H1 (cell line): Measurements from ENCODE around the gene SLC6A3. TPM values are rescaled to one million over a fixed set of nuclear protein-coding genes. Genes with fewer than 3 reads are reported as not detected.

ENCODE experiments used
- CTCF ChIA-PET: fragments of 300-600 bp; sonication (Branson Sonifier 250); formaldehyde crosslinking; loops from one replicate; lab custom pipeline; 2021; ENCODE audit not compliant: partially characterized antibody; lab: Charles Lee
- POLR2A ChIA-PET: fragments of 300-600 bp; sonication (Branson Sonifier 250); formaldehyde crosslinking; loops from one replicate; lab custom pipeline; 2021; ENCODE audit warnings: inconsistent platforms; ENCODE audit not compliant: partially characterized antibody; lab: Charles Lee
- DNase-seq, 2 experiments: peaks; one replicate each; pipeline versions ENCODE4 v3.0.0 to v3.0.0-alpha.2; 2010 to 2022; ENCODE audit warnings: low spot score in 2 of 2, low read depth in 1 of 2, mixed read lengths in 1 of 2
- FAIRE-seq: peaks from 2 replicates; lab custom pipeline; 2011; peaks lifted over from hg19 to GRCh38; lab: Jason Lieb, UNC
- H2AFZ ChIP-seq: 2 replicates; pipeline ENCODE4 v1.8.1; 2012; ENCODE audit warnings: low read length, inconsistent platforms
- H2AK5ac ChIP-seq: 2 replicates; pipeline ENCODE4 v1.6.1; 2013; ENCODE audit warnings: low read depth, low read length
- H2BK120ac ChIP-seq: replicated peaks from 2 replicates; pipeline ENCODE3; 2013; ENCODE audit warnings: low read depth, low read length, inconsistent platforms
- H2BK12ac ChIP-seq: 2 replicates; pipeline ENCODE4 v1.6.1; 2013; ENCODE audit warnings: low read depth, low read length
- H2BK15ac ChIP-seq: 2 replicates; pipeline ENCODE4 v1.6.1; 2013; ENCODE audit warnings: low read length
- H2BK20ac ChIP-seq: 2 replicates; pipeline ENCODE4 v1.6.1; 2013; ENCODE audit warnings: low read length
- H2BK5ac ChIP-seq: 2 replicates; pipeline ENCODE4 v1.6.1; 2013; ENCODE audit warnings: low read depth, low read length
- H3K14ac ChIP-seq: 2 replicates; pipeline ENCODE4 v1.6.1; 2013; ENCODE audit warnings: inconsistent platforms; ENCODE audit not compliant: insufficient read length
- H3K18ac ChIP-seq: 2 replicates; pipeline ENCODE4 v1.6.1; 2013; ENCODE audit warnings: low read length; ENCODE audit errors: extremely low read depth
- H3K23ac ChIP-seq: 2 replicates; pipeline ENCODE4 v1.6.1; 2013; ENCODE audit warnings: inconsistent platforms; ENCODE audit not compliant: insufficient read length
- H3K23me2 ChIP-seq: 2 replicates; pipeline ENCODE4 v1.6.1; 2013; ENCODE audit warnings: low read depth, low read length
- H3K27ac ChIP-seq: 2 replicates; pipeline ENCODE4 v1.6.1; 2011; ENCODE audit warnings: low read depth, low read length, inconsistent platforms
- H3K27me3 ChIP-seq, 4 experiments: replicated peaks in 1 of 4; 1 replicate in 1 of 4; 2 replicates in 3 of 4; pipeline versions ENCODE4 v1.6.1 to v1.8.1; 2011 to 2013; ENCODE audit warnings: low read length in 3 of 4, mild to moderate bottlenecking in 3 of 4, inconsistent platforms in 2 of 4, mixed read lengths in 2 of 4, moderate library complexity in 1 of 4; ENCODE audit not compliant: control insufficient read depth in 3 of 4, insufficient read depth in 3 of 4; ENCODE audit errors: extremely low read depth in 1 of 4
- H3K36me3 ChIP-seq, 4 experiments: 2 replicates each; pipeline versions ENCODE4 v1.6.1 to v1.8.1; 2011 to 2013; ENCODE audit warnings: mild to moderate bottlenecking in 4 of 4, low read length in 3 of 4, moderate library complexity in 2 of 4, control low read depth in 1 of 4, inconsistent platforms in 1 of 4; ENCODE audit not compliant: insufficient read depth in 4 of 4, control insufficient read depth in 2 of 4
- H3K4ac ChIP-seq: replicated peaks from 2 replicates; pipeline ENCODE3; 2013; ENCODE audit warnings: low read length, low read depth, mixed read lengths, inconsistent platforms; ENCODE audit not compliant: insufficient read length
- H3K4me1 ChIP-seq, 4 experiments: replicated peaks in 1 of 4; 1 replicate in 1 of 4; 2 replicates in 3 of 4; pipeline versions ENCODE4 v1.6.1 to v1.8.1; 2011 to 2013; ENCODE audit warnings: low read length in 3 of 4, inconsistent platforms in 2 of 4, mixed read lengths in 1 of 4; ENCODE audit not compliant: insufficient read depth in 4 of 4, control insufficient read depth in 3 of 4
- H3K4me2 ChIP-seq, 2 experiments: 2 replicates each; pipeline versions ENCODE4 v1.6.1 to v1.8.1; 2011 to 2013; ENCODE audit warnings: low read depth in 2 of 2, low read length in 2 of 2, control low read depth in 1 of 2, inconsistent platforms in 1 of 2, mild to moderate bottlenecking in 1 of 2; ENCODE audit not compliant: insufficient read depth in 1 of 2
- H3K4me3 ChIP-seq, 4 experiments: fragments of 200-600, 300-600 bp in 1 of 4; sonication (generic), shearing (Covaris generic), sonication (Bioruptor Twin) in 1 of 4; 2 replicates each; pipeline versions ENCODE4 v1.5.1 to v1.8.1; 2011 to 2016; ENCODE audit warnings: low read length in 4 of 4, low read depth in 3 of 4, control low read depth in 2 of 4, inconsistent platforms in 2 of 4, mild to moderate bottlenecking in 2 of 4, mixed read lengths in 1 of 4, moderate library complexity in 1 of 4; ENCODE audit not compliant: insufficient read depth in 2 of 4; ENCODE audit errors: extremely low read depth in 1 of 4
- H3K56ac ChIP-seq: replicated peaks from 2 replicates; pipeline ENCODE3; 2013; ENCODE audit warnings: low read depth, mild to moderate bottlenecking, mixed read lengths, low read length, inconsistent platforms; ENCODE audit not compliant: insufficient read length
- H3K79me1 ChIP-seq: 2 replicates; pipeline ENCODE4 v1.6.1; 2013; ENCODE audit warnings: low read depth, low read length, control low read depth
- H3K79me2 ChIP-seq, 2 experiments: 2 replicates each; pipeline versions ENCODE4 v1.6.1 to v1.8.1; 2012 to 2013; ENCODE audit warnings: low read length in 2 of 2, mild to moderate bottlenecking in 2 of 2, inconsistent platforms in 1 of 2; ENCODE audit not compliant: insufficient read depth in 2 of 2, control insufficient read depth in 1 of 2
- H3K9ac ChIP-seq, 4 experiments: replicated peaks in 1 of 4; 1 replicate in 1 of 4; 2 replicates in 3 of 4; pipeline versions ENCODE4 v1.6.1 to v1.8.1; 2011 to 2013; ENCODE audit warnings: low read depth in 3 of 4, low read length in 3 of 4, control low read depth in 2 of 4, mild to moderate bottlenecking in 2 of 4, moderate library complexity in 2 of 4, inconsistent platforms in 1 of 4; ENCODE audit errors: extremely low read depth in 1 of 4
- H3K9me3 ChIP-seq, 2 experiments: 2 replicates each; pipeline versions ENCODE4 v1.6.1 to v1.8.1; 2012 to 2013; ENCODE audit warnings: mild to moderate bottlenecking in 2 of 2, moderate library complexity in 2 of 2, control low read depth in 1 of 2, inconsistent platforms in 1 of 2, low read depth in 1 of 2, low read length in 1 of 2, mixed read lengths in 1 of 2; ENCODE audit not compliant: insufficient read depth in 2 of 2
- H4K20me1 ChIP-seq, 2 experiments: replicated peaks in 1 of 2; 2 replicates each; pipeline versions ENCODE3 to v1.8.1; 2011 to 2013; ENCODE audit warnings: inconsistent platforms in 2 of 2, low read length in 2 of 2, mild to moderate bottlenecking in 1 of 2; ENCODE audit not compliant: insufficient read depth in 2 of 2, control insufficient read depth in 1 of 2
- H4K5ac ChIP-seq: 2 replicates; pipeline ENCODE4 v1.6.1; 2013; ENCODE audit warnings: low read length, low read depth, mixed read lengths, inconsistent platforms; ENCODE audit not compliant: insufficient read length
- H4K8ac ChIP-seq: 2 replicates; pipeline ENCODE4 v1.8.0; 2013; ENCODE audit warnings: mild to moderate bottlenecking, moderate library complexity, low read length, inconsistent platforms; ENCODE audit not compliant: insufficient read depth; ENCODE audit errors: extremely low read depth
- H4K91ac ChIP-seq: replicated peaks from 2 replicates; pipeline ENCODE3; 2013; ENCODE audit warnings: low read length, mixed read lengths, inconsistent platforms; ENCODE audit not compliant: insufficient read length
- ASH2L ChIP-seq: fragments of 200-600, 300-600 bp; sonication (generic); IDR thresholded peaks from one replicate; pipeline ENCODE4 v1.7.1; 2017; ENCODE audit warnings: low read length
- CHD2 ChIP-seq: IDR thresholded peaks from 2 replicates; pipeline ENCODE4 v1.6.1; 2012; ENCODE audit warnings: low read length, improper control_type of control experiment
- CREB1 ChIP-seq: IDR thresholded peaks from 2 replicates; pipeline ENCODE4 v1.6.1; 2012; ENCODE audit warnings: inconsistent platforms
- EZH2 ChIP-seq: fragments of 200-600 bp; sonication (generic); IDR thresholded peaks from 2 replicates; pipeline ENCODE4 v1.7.1; 2012; ENCODE audit warnings: low read depth, mild to moderate bottlenecking, moderate library complexity, low read length, inconsistent platforms; ENCODE audit not compliant: severe bottlenecking
- JUND ChIP-seq: IDR thresholded peaks from 2 replicates; pipeline ENCODE4 v1.6.1; 2011; ENCODE audit warnings: mild to moderate bottlenecking, improper control_type of control experiment, low read length
- POLR2AphosphoS5 ChIP-seq: IDR thresholded peaks from 2 replicates; pipeline ENCODE4 v1.6.1; 2011; ENCODE audit warnings: low read depth, low read length
- RBBP5 ChIP-seq: IDR thresholded peaks from 2 replicates; pipeline ENCODE4 v1.7.1; 2012; ENCODE audit warnings: low read depth, mild to moderate bottlenecking, inconsistent platforms, low read length, moderate library complexity, borderline replicate concordance
- RXRA ChIP-seq: IDR thresholded peaks from 2 replicates; pipeline ENCODE4 v1.6.1; 2011; ENCODE audit warnings: low read depth, mild to moderate bottlenecking, low read length, moderate library complexity; ENCODE audit not compliant: insufficient read depth
- ZNF274 ChIP-seq: IDR thresholded peaks from 2 replicates; pipeline ENCODE4 v1.7.0; 2012; ENCODE audit warnings: low read length, borderline replicate concordance; ENCODE audit errors: extremely low read depth
- WGBS, 2 experiments: shearing (Covaris generic) in 1 of 2; methylation state at CpG; one replicate each; pipeline versions ENCODE4 v1.1.6 to v1.1.7; 2013 to 2015; ENCODE audit warnings: low lambda C conversion rate in 2 of 2, mixed read lengths in 2 of 2, inconsistent platforms in 1 of 2, low coverage in 1 of 2, missing lambda C conversion rate in 1 of 2; ENCODE audit not compliant: insufficient replicate concordance in 2 of 2, insufficient coverage in 1 of 2, insufficient read length in 1 of 2; ENCODE audit errors: extremely low coverage in 1 of 2, missing lambda C conversion rate in 1 of 2; 5-methylcytosine and 5-hydroxymethylcytosine counted together
- polyA plus RNA-seq, 7 experiments: library from polyadenylated mRNA; depleted of rRNA in 3 of 7; stranded (reverse) in 5 of 7; unstranded in 2 of 7; fragments of >200 nt in 5 of 7; fragments of 200-250 nt in 2 of 7; gene quantifications; 1 replicate in 5 of 7; 2 replicates in 1 of 7; 4 replicates in 1 of 7; pipeline versions ENCODE4 v1.2.1 to v1.2.3, GENCODE V29; 2011 to 2013; ENCODE audit warnings: missing spikeins in 2 of 7, mixed read lengths in 2 of 7
- total RNA-seq: library from RNA; stranded (reverse); fragmentation: NEBNext Ultra II Directional; extraction: Animal tissue kit (Norgen Biotek cat#: 25700); gene quantifications from 2 replicates; pipeline ENCODE4 v1.2.1, GENCODE V29; 2021

SLC6A3 gene
- total and polyA plus RNA-seq, 2 of the 8 experiments (the other 6 are each of a cell fraction or from before 2014, with no cell fraction given): 0.48 to 0.91 TPM

DNA sequence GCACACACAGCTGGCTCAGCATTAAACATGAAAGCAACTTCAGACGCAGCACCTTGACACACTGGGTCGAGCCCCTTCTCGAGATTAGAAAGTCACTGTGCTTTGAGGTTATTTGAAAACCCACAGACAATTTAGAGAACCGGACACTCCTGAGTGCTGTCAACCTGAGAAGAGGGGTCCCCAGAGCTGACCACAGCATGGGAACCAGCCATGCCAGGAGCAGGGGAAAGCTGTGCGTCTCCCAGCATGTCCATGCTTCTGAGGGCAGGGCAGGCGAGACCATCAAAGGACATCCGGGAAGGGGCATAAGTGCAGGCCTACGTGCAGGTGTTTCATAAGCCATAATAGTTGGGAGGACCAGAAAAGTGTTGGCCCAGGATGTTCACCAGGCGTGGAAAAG lies 20.5 kb downstream of the SLC6A3 start:
- CTCF ChIA-PET: interaction anchor here (1.4 to 1.7 kb wide), 2 partner anchors 13 to 44 kb away, joined by 5 to 6 read pairs; no protein-coding TSS in a partner anchor
- no peak overlapping the region for H2BK12ac ChIP-seq

More for the DNA sequence above, 20.5 kb downstream of the SLC6A3 start:
- Histone ChIP-seq H3K4me1 (no peaks in the 10 kb centered on the region), H3K36me3 (no peaks in the 10 kb centered on the region), H2AK5ac (no peak overlapping the region), H3K9me3 (peaks cover 21 to 36% of the 10 kb centered on the region in 2 experiments), H3K4me2 (no peak overlapping the region), H3K79me1 (no peaks in the 10 kb centered on the region), H3K4ac (no peak overlapping the region), H3K23ac (no peak overlapping the region), H4K20me1 (no peaks in the 10 kb centered on the region), H3K56ac (no peak overlapping the region), H3K23me2 (no peaks in the 10 kb centered on the region), H2BK5ac (no peak overlapping the region), H4K8ac (no peak overlapping the region), H3K79me2 (no peaks in the 10 kb centered on the region), H3K18ac (no peak overlapping the region), H3K27me3 (0 out of 7 replicates have a peak, but pooled peaks cover 0 to 2% (median 0%) of the 10 kb centered on the region in 4 experiments), H3K14ac (no peak overlapping the region), H3K4me3 (no peak overlapping the region), H2BK15ac (no peak overlapping the region), H2AFZ (no peak overlapping the region), H2BK120ac (no peak overlapping the region), H3K9ac (no peak overlapping the region), H3K27ac (no peak overlapping the region), H4K91ac (no peak overlapping the region), H4K5ac (no peak overlapping the region), H2BK20ac (no peak overlapping the region)
- POLR2A ChIA-PET: no interaction called here
- FAIRE-seq (no peak), DNase-seq (no peak)
- TF ChIP-seq JUND (no peak), CHD2 (no peak), CREB1 (no peak), POLR2AphosphoS5 (no peak), ASH2L (no peak), ZNF274 (no peak), EZH2 (no peak), RBBP5 (no peak), RXRA (no peak)
- WGBS, 2 experiments: 80% methylated on average over 9 of the region's 9 CpGs; no CpG with 5 or more reads in 1 of the 2 experiments
